ENCODE results near the gene PCGF1.
"Not testable (repeated sequence)": the region's sequence is repeated elsewhere in the genome, so short reads cannot be mapped to it uniquely, and the experiment has no call there.

PCGF1 gene

DNA sequence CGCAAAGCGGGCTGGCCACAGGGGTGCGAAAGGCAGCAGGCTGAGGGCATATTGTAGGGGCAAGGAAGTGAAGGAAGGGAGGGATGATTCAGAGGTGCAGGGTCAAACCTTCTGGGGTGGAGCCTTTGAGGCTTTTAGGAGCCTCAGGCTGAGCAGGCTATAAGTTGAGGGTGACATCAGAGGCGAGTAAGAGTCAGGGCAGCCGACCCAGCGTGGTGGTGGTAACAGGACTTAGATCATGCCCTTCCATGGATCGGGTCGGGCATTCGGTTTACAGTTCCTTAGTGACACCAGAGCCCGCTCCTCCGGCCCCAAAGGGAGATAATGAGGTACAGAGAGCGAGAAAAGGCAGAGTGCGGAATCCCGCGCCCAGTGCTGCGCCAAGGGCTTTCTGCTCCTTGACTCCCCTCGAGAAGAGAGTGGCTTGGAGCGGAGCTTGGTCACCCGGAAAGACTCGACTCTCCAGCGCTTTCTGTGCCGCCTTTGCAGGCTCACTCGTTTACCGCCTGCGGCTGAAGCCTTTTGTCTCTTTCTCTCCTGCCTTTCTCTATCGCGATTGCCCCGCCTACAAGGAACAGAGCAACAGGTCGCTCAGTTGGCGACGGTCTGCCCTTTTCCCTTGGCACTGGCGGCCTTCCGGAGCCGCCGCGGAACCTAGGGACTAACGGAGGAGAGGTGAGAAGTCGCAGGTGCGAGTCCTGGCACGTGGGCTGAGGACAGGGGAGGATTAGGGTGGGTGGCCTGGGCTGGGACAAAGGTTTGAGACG, 8.8 kb downstream of the PCGF1 start:
- no peak for DNase-seq

DNA sequence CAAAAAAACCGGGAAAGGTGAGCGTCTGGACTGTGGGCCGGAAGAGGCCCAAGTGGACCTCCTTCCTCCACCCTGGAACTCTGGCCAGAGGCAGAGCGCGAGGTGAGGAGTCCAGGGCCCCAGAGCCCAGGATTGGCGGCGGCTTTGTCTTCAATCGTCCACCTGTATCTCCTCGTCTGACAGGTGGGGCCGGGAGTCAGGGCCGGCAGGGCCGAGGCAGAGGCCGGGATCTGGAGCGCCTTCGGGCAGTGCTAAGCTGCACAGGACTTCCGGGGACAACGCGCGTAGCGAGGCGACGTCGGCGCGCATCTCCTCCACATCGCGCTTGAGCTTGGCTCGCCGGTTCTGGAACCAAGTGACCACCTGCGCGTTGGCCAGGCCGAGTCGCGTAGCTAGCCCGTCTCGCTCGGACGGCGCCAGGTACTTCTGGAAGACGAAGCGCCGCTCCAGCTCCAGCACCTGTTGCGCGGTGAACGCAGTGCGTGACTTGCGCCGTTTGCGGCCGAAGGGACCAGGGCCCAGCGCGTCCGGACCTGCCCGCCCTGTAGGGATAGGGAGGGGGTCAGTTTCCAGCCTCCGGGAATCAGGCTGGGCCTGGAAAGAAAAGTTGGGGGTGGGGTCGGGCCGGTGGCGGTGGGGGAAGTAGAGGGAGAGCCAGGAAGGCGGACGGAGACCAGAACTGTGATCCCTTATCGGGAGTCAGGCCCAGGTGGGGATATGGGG, 9.6 kb downstream of the PCGF1 start:
- DNase-seq = peak; percentile 37

DNA sequence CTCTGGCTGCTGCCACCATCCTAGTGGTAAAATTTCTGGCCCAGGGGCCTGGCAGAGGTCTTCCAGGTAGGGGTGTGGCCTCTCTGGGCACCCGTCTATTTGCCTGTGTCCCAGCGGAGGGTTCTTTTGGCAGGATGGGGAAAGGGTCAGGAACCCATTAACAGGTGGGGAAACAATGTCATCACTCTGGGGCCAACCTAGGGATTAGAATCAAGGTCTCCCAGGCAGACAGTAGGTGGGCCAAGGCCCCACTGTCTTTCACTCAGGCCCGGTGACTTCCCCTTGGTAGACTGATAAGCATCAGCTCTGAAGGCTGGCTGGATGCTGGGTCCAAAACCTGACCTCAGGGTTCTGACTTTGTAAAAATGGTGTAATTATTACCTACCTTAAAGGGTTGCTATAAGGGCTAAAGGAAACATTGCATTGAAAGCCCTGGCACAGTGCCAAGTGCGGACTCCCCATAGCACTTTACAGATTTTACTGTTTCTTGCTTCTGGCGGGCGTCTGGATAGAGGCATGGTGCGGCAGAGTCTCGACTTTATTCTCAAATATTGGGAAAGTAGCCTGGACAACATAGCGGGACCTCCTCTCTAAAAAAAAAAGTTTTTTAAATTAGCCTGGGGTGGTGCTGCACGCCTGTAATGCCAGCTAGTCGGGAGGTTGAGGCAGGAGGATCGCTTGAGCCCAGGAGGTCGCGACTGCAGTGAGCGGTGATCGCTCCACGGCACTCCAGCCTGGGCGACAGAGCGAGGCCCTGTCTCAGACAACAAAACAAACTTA, 10.3 kb downstream of the PCGF1 start:
- DNase-seq = no peak

DNA sequence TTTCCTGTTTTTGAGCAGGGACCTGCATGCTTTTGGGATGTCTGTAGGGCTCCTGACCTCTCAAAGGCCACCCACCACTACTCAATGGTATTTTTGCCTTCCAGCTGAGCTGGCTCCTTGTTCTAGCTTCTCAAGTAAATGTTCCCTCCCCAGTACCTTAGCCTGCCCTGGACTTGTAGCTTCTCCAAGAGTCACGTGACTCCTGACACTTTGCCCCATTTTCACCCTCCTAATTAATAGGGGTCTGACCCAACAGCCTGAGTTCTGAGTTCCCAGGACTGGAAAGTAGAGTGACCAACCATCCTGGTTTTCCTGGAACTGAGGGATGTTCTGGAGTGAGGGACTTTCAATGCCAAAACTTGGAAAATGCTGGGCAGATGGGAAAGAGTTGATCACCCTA, 12.1 kb downstream of the PCGF1 start:
- DNase-seq = no peak

DNA sequence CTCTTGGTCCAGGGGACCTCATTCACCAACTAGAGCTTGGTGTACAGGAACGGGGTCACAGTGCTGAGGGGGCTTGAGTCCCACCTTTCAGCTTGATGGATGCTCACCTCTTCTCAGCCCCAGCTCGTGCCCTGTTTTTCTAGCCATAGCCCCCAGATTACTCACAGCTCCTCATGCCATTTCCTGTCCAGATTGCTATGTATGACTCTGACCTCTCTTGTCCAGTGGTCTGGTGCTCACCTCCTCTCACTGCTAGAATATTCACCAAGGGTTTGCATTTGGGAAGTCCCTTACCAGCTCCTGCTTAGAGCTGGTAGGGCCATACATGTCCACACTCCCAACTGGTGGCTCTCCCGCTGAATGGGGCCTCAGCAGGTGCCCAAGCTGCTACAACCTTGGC, 13.9 kb downstream of the PCGF1 start:
- DNase-seq = no peak

DNA sequence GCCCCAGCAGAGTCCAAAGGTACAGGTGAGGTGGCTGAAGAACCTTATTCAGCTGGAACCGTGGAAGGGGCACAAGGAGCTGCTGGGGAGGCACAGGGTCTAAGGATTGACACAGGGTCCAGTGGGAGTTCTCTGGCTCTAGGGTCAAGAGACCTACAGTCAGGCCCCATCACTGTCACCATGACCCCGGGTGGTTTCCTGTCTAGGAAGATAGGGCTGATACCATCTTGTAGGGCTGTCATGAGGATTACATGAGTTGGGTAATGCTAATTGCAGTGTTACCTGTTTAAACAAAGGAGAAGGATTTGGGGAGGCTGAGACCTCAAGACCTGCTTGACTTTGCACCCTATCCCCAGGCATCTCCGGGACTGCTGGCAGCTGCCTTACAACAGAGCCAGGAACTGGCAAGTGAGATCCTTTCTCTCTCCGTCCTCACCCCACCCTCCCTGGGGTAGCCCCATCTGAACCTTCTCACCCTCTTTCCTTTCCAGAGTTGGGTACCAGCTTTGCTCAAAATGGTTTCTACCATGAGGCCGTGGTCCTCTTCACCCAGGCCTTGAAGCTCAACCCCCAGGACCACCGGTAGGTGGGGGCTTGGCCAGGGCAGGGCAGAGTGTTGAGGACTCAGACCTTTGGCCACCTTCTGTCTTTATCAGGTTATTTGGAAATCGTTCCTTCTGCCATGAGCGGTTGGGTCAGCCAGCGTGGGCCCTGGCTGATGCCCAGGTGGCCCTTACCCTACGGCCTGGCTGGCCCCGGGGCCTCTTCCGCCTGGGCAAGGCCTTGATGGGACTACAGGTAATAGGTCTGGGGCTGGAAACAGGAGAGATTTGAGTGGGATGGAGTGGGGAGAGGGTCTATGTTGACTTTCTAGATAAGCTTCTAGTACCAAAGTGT, 15.6 kb downstream of the PCGF1 start:
- DNase-seq = no peak

DNA sequence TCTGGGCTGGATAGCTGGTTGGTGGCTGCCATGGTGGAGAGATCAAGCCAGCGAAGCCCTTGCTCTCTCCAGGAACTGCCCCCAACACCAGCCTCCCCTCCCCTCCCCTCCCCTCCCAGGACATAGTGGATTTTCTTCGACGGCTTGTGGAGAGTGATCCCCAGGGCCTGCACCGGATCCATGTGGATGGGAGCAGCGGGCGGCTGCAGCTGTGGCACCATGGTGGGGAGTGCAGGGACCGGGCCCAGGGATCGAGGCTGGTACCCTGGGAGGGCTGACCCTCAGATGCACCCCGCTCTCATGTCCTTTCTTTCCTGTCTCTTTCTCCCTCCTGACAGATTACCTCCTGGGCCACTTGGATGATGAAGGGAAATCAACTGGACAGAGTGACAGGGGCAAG, 17.6 kb downstream of the PCGF1 start:
- DNase-seq = no peak

DNA sequence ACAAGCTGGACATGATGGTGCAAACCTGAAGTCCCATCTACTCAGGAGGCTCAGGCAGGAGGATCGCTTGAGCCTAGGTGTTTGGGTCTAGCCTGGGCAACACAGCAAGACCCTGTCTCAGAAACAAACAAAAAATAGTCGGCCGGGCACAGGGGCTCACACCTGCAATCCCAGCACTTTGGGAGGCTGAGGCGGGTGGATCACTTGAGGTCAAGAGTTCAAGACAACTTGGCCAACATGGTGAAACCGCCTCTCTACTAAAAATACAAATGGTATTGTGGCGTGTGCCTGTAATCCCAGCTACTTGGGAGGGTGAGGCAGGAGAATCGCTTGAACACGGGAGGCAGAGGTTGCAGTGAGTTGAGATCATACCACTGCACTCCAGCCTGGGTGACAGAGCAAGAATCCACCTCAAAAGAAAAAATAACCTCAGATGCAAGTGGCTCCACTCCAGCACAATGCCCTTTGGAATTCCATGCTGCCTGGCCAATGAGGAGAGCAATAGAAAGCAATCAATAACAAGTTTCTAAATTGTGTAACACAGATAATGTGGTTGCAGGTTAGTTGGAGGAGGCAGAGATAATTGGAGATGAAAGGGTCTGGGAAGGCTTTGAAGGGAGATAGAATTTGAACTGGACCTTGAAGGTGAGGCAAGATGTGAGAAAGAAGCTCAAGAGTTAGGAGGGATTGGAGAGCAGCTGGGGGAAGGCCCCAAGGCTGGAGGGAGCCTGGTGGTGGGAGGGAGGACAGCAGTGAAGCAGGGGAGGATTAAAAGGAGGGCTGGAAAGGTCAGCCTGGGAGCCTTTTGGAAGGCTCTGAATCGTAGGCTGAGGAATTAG, 18.6 kb downstream of the PCGF1 start:
- no peak for DNase-seq

DNA sequence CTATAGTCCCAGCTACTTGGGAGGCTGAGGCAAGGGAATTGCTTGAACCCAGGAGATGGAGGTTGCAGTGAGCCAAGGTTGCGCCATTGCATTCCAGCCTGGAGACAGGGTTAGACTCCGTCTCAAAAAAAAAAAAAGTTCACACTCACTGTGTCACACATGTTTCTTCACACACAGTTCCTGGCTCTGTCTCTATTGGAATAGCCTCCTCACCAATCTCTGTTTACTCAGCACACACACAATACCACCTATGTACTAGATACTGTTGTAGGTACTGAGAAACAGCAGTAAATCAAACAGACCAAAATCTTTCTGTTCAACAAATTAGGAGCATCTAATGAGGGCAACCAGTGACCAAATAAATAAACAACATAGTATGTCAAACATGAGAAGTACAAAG, 21.4 kb downstream of the PCGF1 start:
- DNase-seq = no peak

DNA sequence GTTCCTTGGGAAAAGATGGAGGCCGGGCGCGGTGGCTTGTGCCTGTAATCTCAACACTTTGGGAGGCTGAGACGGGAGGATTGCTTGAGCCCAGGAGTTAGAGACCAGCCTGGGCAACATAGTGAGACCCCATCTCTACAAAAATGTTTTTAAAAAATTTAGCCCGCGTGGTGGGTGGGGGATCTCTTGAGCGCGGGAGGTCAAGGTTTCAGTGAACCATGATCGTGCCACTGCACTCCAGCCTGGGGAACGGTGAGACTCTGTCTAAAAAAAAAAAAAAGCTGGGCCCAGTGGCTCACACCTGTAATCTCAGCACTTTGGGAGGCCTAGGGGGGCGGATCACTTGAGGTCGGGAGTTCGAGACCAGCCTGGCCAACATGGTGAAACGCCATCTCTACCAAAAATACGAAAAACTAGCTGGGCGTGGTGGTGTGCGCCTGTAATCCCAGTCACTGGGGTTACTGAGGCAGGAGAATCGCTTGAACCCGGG, 23.8 kb downstream of the PCGF1 start:
- DNase-seq = not testable (repeated sequence)

DNA sequence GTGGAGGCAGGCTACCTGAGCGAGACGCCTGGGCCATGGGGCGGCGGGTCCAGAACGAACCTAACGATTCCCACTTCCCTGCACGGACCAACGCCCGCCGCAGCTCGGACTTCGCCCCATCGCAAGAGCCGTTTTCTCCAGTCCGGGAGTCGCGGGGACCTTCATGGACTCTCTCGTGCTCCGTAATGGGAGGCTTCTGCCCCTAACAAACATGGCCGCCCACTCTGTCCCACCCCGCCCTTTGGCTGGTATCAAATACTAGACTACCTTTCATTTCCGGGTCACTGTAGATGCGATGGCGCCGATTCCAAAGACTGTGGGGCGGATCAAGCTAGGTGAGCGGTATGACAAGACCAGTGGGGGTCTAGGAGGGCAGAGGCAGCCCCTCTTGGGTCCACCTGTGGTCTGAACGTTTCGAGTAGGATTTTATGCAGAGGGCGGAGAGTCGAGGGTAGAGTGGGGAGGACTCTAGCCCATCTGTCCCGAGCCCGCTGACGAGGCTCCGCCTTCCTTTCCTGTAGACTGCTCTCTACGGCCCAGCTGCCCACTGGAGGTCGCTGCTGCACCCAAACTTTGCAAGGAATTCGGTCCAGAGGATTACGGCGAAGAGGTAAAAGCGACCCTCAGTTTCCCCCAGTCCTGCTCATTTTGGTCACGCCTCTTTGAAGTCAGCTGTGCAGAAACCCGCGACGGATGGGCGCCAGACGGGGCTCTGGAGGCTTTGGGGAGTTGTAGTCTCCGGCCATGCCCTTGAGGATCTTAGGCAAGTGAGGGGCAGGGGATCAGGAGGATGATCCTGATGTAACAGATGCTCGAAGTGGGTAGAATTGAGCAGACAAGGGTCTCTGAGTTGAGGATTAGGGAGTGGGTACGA, 24.5 kb downstream of the PCGF1 start, which contains the start of the genes CCDC142 and TTC31:
CCDC142 (minus strand) TSS at position 198 of the 874 bp plus-strand sequence; CDS start at position 37, 161 bp downstream.
TTC31 (plus strand) TSS at position 281 of the 874 bp plus-strand sequence; CDS start at position 296, 15 bp downstream.
- DNase-seq = peak; percentile 92

DNA sequence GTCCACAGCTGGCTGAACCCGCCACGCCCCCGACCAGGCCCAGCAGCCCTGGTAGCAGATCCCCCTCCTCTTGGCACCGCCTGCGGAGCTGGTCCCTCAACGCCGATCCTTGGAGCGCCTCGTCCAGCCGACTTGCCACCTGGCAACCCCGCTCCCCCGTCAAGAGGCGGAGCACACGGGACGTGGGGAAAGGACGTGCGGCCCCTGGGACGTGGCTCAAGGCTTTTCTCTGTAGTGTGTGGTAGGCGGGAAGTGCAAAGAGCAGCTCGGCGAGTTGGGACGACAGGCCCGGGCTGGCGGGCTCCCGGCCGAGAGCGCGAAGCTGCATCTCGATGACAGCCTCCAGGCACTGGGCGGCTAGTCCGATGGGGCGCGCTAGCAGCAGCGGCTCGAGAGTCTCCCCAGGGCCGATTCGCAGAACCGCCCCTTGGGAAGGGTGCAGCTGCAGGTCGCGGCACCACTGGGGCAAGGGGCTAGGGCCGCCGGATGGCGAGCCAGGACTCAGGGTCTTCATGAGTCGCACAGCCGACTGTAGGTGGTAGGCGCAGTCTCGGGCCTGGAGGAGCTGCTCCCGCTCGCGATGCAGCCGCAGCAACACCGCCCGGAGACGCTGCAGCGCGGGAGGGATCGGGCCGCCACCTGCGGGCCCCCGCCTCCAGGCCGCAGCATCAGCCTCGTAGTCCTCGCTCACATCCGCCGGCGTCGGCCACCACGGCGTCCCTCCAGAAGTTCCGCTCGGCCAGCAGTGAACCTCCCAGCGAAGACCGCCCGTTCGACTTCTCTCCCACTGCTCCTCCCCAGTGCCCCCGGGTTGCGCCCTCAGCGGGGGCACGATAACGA, 25.3 kb downstream of the PCGF1 start:
- peak; percentile 54 for DNase-seq

DNA sequence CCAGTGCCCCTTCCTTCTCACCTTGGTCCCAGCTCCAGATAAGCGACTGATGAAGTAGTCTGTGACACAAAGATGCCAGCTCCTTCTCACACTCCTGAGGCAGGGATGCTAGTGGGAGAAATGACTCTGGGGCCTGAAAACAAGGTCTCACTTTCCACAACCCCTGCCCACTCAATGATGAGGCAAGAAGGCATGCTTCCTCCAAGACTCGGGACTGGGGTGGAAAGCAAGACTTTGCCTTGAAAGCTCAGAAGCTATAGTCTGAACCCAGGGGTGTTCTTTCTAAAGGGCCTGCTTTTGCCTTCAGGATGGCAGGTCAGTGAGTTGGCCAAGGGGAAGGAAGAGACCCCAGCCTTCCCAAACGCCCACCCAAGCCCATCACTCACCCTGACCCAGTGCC, 26.1 kb downstream of the PCGF1 start:
- DNase-seq = no peak

DNA sequence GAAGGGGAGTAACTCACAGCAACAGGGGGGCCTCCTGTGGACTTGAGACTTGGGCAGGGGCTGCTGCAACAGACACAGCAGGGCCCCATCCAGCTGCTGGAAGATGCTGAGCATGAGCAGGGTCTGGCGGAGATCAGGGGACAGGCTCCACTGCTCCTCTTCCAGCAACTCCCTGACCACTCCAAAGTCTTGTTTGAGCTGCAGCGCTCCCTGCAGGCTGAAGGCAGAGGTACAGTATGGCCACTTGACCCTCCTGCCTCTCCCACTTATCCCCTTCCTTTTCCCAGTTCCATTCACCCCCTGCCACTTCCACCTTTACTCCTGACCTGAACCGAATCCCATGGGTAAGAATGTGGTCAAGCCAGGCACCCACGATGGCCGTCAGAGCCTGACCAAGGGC, 32.6 kb downstream of the PCGF1 start:
- DNase-seq = no peak

DNA sequence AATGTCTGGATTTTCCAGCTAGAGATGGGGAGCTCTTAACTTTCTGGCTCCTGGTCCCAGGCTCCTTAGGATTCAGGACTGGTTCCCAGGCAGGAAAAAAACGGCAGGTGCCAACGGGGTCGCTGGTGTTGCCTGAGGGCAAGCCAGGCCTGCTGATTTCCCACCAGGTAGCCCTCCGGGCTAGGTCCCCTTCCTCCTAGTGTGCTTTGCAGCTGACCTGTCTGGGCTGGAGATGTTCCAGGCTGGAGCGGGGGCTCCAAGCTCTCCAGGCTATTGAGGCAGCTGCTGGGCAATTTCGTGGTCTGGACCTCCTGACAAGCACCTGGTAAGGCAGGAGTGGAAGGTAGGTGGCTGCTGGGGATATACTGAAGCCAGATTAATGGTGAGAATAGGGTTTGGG, 33.0 kb downstream of the PCGF1 start:
- no peak for DNase-seq

DNA sequence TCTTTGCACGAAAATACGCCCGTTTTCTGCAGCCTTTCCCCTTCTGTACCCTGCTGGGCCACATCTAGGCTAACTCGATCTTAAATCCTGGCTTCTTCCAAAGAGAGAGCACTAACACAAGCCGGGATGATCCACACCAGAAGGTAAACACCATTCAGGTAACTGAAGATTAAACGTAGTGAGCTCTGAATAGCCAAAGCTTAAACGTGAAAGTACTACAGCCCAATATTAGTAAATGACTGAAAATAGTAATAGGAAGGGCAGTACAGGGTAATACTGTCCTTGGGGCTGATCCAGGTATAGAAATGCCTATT, 34.6 kb downstream of the PCGF1 start:
- no peak for DNase-seq

DNA sequence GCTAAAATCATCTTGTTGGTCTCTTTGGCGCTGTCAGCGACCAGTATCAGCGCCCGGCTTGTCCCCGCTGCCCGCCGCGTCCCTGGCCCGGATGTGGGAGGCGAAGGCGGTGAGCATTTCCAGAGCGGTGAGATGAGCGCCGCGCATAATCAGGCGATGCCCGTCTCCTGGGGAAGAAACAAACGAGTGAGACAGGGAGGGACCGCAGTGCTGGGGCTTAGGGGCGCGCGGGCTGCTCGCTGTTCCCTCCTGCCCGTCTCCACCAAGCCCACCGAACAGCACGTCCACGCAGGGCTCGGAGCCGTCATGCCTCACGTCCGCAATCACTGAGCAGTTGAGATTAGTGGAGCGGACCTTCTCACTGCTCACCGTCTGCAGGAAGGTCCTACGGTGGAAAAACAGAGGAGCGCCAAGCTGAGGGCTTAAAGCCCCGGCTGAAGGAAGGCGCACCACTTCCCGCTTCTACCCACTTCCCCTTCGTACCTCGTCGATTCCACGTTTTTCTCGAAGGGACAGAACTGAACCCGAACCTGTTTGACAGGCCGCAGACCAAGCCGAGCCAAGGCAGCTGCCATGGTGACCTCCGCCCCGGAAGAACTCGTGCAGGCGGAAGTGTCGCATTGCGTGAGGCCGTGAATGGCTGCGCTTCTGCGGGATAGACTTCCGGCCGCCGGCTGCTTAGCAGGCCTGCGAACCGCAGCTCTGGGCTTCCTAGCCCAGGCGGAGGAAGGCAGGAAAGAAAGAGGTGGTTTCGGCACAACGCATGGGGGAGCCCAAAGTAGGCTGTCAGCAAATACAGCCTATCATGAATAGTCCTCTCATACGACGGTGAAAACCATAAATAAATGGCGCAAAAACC, 35.2 kb downstream of the PCGF1 start, which contains the start of gene MRPL53:
MRPL53 (minus strand) TSS at position 595 of the 859 bp plus-strand sequence; CDS start at position 575, 20 bp downstream.
- DNase-seq = peak; percentile 98

Data from stimulated activated CD4-positive, alpha-beta T cell treated with anti-CD3 and anti-CD28 coated beads, Interleukin-4, amount 100 ng/mL, for 1 hour (primary cell).